DMS153 treated with DMSO at 0.1 percent for 48 hours (cell line): Measurements from ENCODE around the gene EXOC4.
"Not testable (repeated sequence)": the region's sequence is repeated elsewhere in the genome, so short reads cannot be mapped to it uniquely, and the experiment has no call there.

ENCODE experiments used
- DNase-seq: peaks from one replicate; lab custom pipeline; 2025; ENCODE audit not compliant: unreplicated experiment; lab: John Stamatoyannopoulos, UW

Gene EXOC4

GRCh38 chr7:133313575-133313974 lies 60.7 kb downstream of the EXOC4 start:
- DNase-seq, result no peak

- DNase-seq, result no peak
Observed at GRCh38 chr7:133314084-133314483, 61.2 kb downstream of the EXOC4 start.

- DNase-seq, result no peak
Observed at GRCh38 chr7:133315332-133316040, 62.6 kb downstream of the EXOC4 start.

- DNase-seq, result no peak
Observed at GRCh38 chr7:133319842-133320241, 67.0 kb downstream of the EXOC4 start.

GRCh38 chr7:133320891-133321290 lies 68.0 kb downstream of the EXOC4 start:
- no peak for DNase-seq

GRCh38 chr7:133321366-133321765 lies 68.5 kb downstream of the EXOC4 start:
- DNase-seq, result not testable (repeated sequence)

GRCh38 chr7:133326745-133327144 lies 73.9 kb downstream of the EXOC4 start:
- DNase-seq, result not testable (repeated sequence)

- not testable (repeated sequence) for DNase-seq
Observed at GRCh38 chr7:133328021-133328420, 75.1 kb downstream of the EXOC4 start.

GRCh38 chr7:133330085-133330484 lies 77.2 kb downstream of the EXOC4 start:
- DNase-seq, result no peak

GRCh38 chr7:133331861-133332260 lies 79.0 kb downstream of the EXOC4 start:
- no peak for DNase-seq

GRCh38 chr7:133339772-133340171 lies 86.9 kb downstream of the EXOC4 start:
- DNase-seq, result no peak

- no peak for DNase-seq
Observed at GRCh38 chr7:133344275-133344674, 91.4 kb downstream of the EXOC4 start.

GRCh38 chr7:133345690-133346421 lies 93.0 kb downstream of the EXOC4 start:
- no peak for DNase-seq

GRCh38 chr7:133348250-133348649 lies 95.4 kb downstream of the EXOC4 start:
- DNase-seq, result no peak

- DNase-seq, result no peak
Observed at GRCh38 chr7:133349101-133349500, 96.2 kb downstream of the EXOC4 start.

GRCh38 chr7:133352430-133352829 lies 99.6 kb downstream of the EXOC4 start:
- no peak for DNase-seq

- no peak for DNase-seq
Observed at GRCh38 chr7:133353775-133354174, 100.9 kb downstream of the EXOC4 start.

- DNase-seq, result no peak
Observed at GRCh38 chr7:133354546-133355324, 101.9 kb downstream of the EXOC4 start.

GRCh38 chr7:133355325-133355708 lies 102.4 kb downstream of the EXOC4 start:
- DNase-seq, result no peak

GRCh38 chr7:133355822-133356221 lies 102.9 kb downstream of the EXOC4 start:
- DNase-seq, result no peak

GRCh38 chr7:133358708-133359107 lies 105.8 kb downstream of the EXOC4 start:
- DNase-seq, result no peak

- no peak for DNase-seq
Observed at GRCh38 chr7:133359449-133359848, 106.6 kb downstream of the EXOC4 start.
